DMS114 treated with DMSO at 0.1 percent for 48 hours (cell line): Measurements from ENCODE around the gene MACROH2A2.
"Not testable (repeated sequence)": the region's sequence is repeated elsewhere in the genome, so short reads cannot be mapped to it uniquely, and the experiment has no call there.

ENCODE experiments used
- DNase-seq: peaks from one replicate; lab custom pipeline; 2025; ENCODE audit not compliant: unreplicated experiment; lab: John Stamatoyannopoulos, UW

MACROH2A2 gene

GRCh38 chr10:70147259-70147625, 94.6 kb downstream of the MACROH2A2 start:
- no peak for DNase-seq

- DNase-seq: no peak
Observed at GRCh38 chr10:70148516-70148915, 95.9 kb downstream of the MACROH2A2 start.

GRCh38 chr10:70155255-70155838, 102.7 kb downstream of the MACROH2A2 start:
- no peak for DNase-seq

- DNase-seq: no peak
Observed at GRCh38 chr10:70158113-70158512, 105.5 kb downstream of the MACROH2A2 start.

GRCh38 chr10:70159366-70159765, 106.7 kb downstream of the MACROH2A2 start:
- DNase-seq: not testable (repeated sequence)

- no peak for DNase-seq
Observed at GRCh38 chr10:70160798-70161197, 108.2 kb downstream of the MACROH2A2 start.
